ENCODE data around the gene LSM11. TPM values are rescaled to one million over a fixed set of nuclear protein-coding genes. Genes with fewer than 3 reads are reported as not detected.
"Not testable (repeated sequence)": the region's sequence is repeated elsewhere in the genome, so short reads cannot be mapped to it uniquely, and the experiment has no call there.

LSM11 gene
- 3.1 and 3.9 TPM in 2 replicates for total RNA-seq

DNA sequence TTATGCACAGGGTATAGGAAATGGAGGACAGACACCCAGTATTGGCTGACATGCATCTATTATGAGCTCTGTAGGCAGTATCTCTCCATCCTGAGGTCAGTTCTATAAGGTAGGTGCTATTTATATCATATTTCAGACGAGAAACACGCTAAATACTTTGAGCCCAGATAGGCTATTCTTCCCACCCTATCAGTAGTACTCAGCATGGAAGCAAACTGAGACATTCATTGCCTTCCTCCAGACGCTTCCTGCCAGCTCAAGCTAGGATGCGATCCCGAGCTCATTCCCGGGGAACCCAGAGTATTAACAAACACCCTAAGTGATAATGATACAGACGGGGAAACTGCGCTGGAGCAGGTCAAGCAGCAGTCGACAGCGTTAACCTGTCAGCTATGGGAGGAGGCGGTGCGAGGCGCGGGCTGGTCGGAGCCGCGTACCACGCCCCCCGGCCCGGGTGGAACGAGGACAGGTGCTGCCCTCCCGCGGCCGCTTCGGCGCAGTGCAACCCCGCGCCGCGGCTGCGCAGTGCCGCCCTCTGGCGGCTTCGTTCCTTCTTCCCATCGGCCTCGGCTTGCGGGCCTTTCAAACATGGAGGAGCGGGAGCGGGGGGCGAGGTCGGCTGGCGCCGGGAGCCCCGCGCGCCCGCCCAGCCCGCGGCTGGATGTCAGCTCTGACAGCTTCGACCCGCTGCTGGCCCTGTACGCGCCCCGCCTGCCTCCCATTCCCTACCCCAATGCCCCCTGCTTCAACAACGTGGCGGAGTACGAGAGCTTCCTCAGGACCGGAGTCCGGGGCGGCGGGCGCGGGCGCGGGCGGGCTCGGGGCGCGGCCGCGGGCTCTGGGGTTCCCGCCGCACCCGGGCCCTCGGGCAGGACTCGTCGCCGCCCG, at the start of gene LSM11:
LSM11 (plus strand) TSS at position 550 of the 888 bp plus-strand sequence; CDS start at position 589, 39 bp downstream.
- H3K4me3 ChIP-seq (ENCODE audit: low read depth, low read length): peak within 1 kb of the TSS; percentile 79
- DNase-seq (ENCODE audit: low read depth): peak; percentile 47
- H3K27me3 ChIP-seq (ENCODE audit: control insufficient read depth, insufficient read depth, low read length): no peaks in the 10 kb centered on the region
- TF ChIP-seq, protein P1, sequence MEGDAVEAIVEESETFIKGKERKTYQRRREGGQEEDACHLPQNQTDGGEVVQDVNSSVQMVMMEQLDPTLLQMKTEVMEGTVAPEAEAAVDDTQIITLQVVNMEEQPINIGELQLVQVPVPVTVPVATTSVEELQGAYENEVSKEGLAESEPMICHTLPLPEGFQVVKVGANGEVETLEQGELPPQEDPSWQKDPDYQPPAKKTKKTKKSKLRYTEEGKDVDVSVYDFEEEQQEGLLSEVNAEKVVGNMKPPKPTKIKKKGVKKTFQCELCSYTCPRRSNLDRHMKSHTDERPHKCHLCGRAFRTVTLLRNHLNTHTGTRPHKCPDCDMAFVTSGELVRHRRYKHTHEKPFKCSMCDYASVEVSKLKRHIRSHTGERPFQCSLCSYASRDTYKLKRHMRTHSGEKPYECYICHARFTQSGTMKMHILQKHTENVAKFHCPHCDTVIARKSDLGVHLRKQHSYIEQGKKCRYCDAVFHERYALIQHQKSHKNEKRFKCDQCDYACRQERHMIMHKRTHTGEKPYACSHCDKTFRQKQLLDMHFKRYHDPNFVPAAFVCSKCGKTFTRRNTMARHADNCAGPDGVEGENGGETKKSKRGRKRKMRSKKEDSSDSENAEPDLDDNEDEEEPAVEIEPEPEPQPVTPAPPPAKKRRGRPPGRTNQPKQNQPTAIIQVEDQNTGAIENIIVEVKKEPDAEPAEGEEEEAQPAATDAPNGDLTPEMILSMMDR (IDR thresholded peaks at IDR 0.05; ENCODE audit: insufficient read depth, low read length, poor library complexity, severe bottlenecking): peak; percentile 69
- no peaks in the 10 kb centered on the region for H3K36me3 ChIP-seq (ENCODE audit: control insufficient read depth, insufficient read depth, low read length)

- not testable (repeated sequence) for H3K36me3 ChIP-seq (ENCODE audit: control insufficient read depth, insufficient read depth, low read length); H3K27me3 ChIP-seq (ENCODE audit: control insufficient read depth, insufficient read depth, low read length); H3K4me3 ChIP-seq (ENCODE audit: low read depth, low read length); DNase-seq (ENCODE audit: low read depth)
These were observed 49.7 kb upstream of the LSM11 start for GRCh38 chr5:157693816-157694215.

- H3K27me3 ChIP-seq (ENCODE audit: control insufficient read depth, insufficient read depth, low read length); H3K36me3 ChIP-seq (ENCODE audit: control insufficient read depth, insufficient read depth, low read length); DNase-seq (ENCODE audit: low read depth); H3K4me3 ChIP-seq (ENCODE audit: low read depth, low read length): not testable (repeated sequence)
These were observed 47.4 kb upstream of the LSM11 start for GRCh38 chr5:157696154-157696553.

DNA sequence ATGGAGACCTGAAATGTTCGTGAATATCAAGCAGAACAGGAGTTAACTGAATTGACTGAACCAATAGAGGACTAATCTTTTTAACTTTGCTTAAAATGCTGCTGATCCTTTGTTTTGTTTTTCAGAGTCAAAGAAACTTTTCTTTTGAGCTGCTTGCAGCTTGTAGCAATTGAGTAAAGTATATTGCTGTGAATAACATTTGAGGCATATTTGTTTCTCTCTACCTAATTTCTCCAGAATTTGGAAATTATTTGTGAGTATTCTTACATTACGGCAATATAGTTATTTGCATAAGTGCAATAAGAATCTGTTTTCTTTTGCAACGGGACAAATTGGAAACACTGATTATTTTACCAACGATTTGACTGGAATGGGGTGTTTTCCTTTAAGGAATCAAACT, 44.8 kb upstream of the LSM11 start:
- not testable (repeated sequence) for H3K36me3 ChIP-seq (ENCODE audit: control insufficient read depth, insufficient read depth, low read length); H3K4me3 ChIP-seq (ENCODE audit: low read depth, low read length); H3K27me3 ChIP-seq (ENCODE audit: control insufficient read depth, insufficient read depth, low read length); DNase-seq (ENCODE audit: low read depth)

DNA sequence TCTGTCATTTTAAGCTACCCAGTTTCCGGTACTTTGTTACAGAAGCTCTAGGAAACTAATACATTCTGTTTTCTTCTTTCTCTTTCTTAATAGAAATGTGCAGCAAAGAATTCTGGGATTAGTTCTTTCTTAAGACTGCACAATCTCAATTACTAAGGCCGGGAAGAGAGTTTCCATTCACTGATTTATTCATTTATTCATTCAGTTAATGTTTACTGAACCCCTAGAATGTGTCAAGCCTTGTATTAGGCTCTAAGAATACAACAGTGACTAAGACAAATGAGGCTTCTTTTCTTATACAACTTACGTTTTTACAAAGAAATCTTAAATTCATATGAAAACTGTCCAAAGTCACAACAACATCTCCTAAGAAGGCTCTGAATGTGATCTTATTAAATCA, 39.8 kb upstream of the LSM11 start:
- no peaks in the 10 kb centered on the region for H3K36me3 ChIP-seq (ENCODE audit: control insufficient read depth, insufficient read depth, low read length)
- H3K4me3 ChIP-seq (ENCODE audit: low read depth, low read length): no peak overlapping the region
- no peaks in the 10 kb centered on the region for H3K27me3 ChIP-seq (ENCODE audit: control insufficient read depth, insufficient read depth, low read length)
- TF ChIP-seq, protein P1 (IDR thresholded peaks at IDR 0.05; ENCODE audit: insufficient read depth, low read length, poor library complexity, severe bottlenecking): no peak
- DNase-seq (ENCODE audit: low read depth): no peak

GRCh38 chr5:157708866-157709265, 34.6 kb upstream of the LSM11 start:
- Histone ChIP-seq H3K36me3 (ENCODE audit: control insufficient read depth, insufficient read depth, low read length) (no peaks in the 10 kb centered on the region), H3K27me3 (ENCODE audit: control insufficient read depth, insufficient read depth, low read length) (no peaks in the 10 kb centered on the region), H3K4me3 (ENCODE audit: low read depth, low read length) (no peak overlapping the region)
- TF ChIP-seq, protein P1 (IDR thresholded peaks at IDR 0.05; ENCODE audit: insufficient read depth, low read length, poor library complexity, severe bottlenecking): no peak
- no peak for DNase-seq (ENCODE audit: low read depth)

- H3K36me3 ChIP-seq (ENCODE audit: control insufficient read depth, insufficient read depth, low read length): no peaks in the 10 kb centered on the region
- H3K27me3 ChIP-seq (ENCODE audit: control insufficient read depth, insufficient read depth, low read length): no peaks in the 10 kb centered on the region
- DNase-seq (ENCODE audit: low read depth): no peak
- TF ChIP-seq, protein P1 (IDR thresholded peaks at IDR 0.05; ENCODE audit: insufficient read depth, low read length, poor library complexity, severe bottlenecking): no peak
- H3K4me3 ChIP-seq (ENCODE audit: low read depth, low read length): no peak overlapping the region
These were observed 34.2 kb upstream of the LSM11 start for GRCh38 chr5:157709346-157709745.

All from kidney epithelial cell (primary cell).